Neural cell (in vitro differentiated cells): ENCODE data around the gene MYO9B.
A peak's percentile ranks its signal among the peaks of the same experiment; 100 is the strongest.

Experiments used
- CTCF ChIP-seq: fragments of 450-650 bp; IDR thresholded peaks from 2 replicates; pipeline ENCODE4 v1.5.1; 2014; ENCODE audit warnings: antibody characterized with exemption, mild to moderate bottlenecking, moderate library complexity; ENCODE audit not compliant: poor library complexity, severe bottlenecking
- EP300 ChIP-seq: fragments of 450-650 bp; conservative IDR thresholded peaks from 2 replicates; pipeline ENCODE4 v1.6.1; 2014; ENCODE audit warnings: antibody characterized with exemption, mild to moderate bottlenecking, moderate library complexity; ENCODE audit not compliant: poor library complexity, severe bottlenecking
- EZH2 ChIP-seq: fragments of 200-600, 300-800 bp; shearing (Covaris generic), sonication (generic); IDR thresholded peaks from 2 replicates; pipeline ENCODE4 v1.6.1; 2014; ENCODE audit warnings: antibody characterized with exemption, low read length, borderline replicate concordance, mild to moderate bottlenecking; ENCODE audit not compliant: insufficient read depth, poor library complexity, severe bottlenecking
- POLR2AphosphoS5 ChIP-seq: IDR thresholded peaks from 2 replicates; pipeline ENCODE4 v1.6.1; 2012
- RAD21 ChIP-seq: fragments of 450-650 bp; conservative IDR thresholded peaks from 2 replicates; pipeline ENCODE4 v1.6.1; 2014; ENCODE audit warnings: antibody characterized with exemption, mild to moderate bottlenecking, moderate library complexity
- SMC3 ChIP-seq: fragments of 450-650 bp; conservative IDR thresholded peaks from 2 replicates; pipeline ENCODE4 v1.6.1; 2014; ENCODE audit warnings: antibody characterized with exemption, mild to moderate bottlenecking, moderate library complexity; ENCODE audit not compliant: poor library complexity

DNA sequence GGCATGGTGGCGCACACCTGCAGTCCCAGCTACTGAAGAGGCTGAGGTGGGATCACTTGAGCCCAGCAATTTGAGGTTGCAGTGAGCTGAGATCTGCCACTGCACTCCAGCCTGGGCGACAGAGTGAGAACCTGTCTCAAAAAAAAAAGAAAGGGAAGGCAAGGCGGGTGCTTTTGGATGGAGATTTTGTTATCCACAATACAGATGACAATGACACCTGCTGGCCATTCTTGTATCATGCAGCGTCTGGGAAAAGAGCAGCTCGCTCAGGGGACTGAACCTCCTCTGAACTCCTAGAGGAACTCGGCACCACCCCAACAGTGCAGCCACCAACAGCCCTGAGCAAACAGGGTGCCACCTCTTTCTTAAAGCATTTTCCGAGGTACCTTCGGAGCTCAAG lies 23.1 kb upstream of the MYO9B start:
- TF ChIP-seq CTCF (peak; percentile 70), EP300 (no peak), POLR2AphosphoS5 (no peak), EZH2 (no peak), SMC3 (peak; percentile 81), RAD21 (peak; percentile 72)
